Sigmoid colon (tissue), 3 donors: Measurements from ENCODE around the gene MICALL2.

Source experiments
- CTCF ChIP-seq, 4 experiments: fragments of 450-650 bp in 3 of 4; fragments of 200-600 bp in 1 of 4; IDR thresholded peaks; one replicate each; pipeline ENCODE4 v1.5.1; 2016 to 2019; ENCODE audit warnings: antibody characterized with exemption in 4 of 4, mild to moderate bottlenecking in 3 of 4, moderate library complexity in 2 of 4
- POLR2A ChIP-seq, 2 donors: fragments of 450-650 bp; IDR thresholded peaks; one replicate each; pipeline ENCODE4 v1.6.1; 2016; ENCODE audit warnings: antibody characterized with exemption in 2 of 2, mild to moderate bottlenecking in 2 of 2, moderate library complexity in 2 of 2

GRCh38 chr7:1401011-1401410, 58.3 kb downstream of the MICALL2 start:
- TF ChIP-seq CTCF (IDR thresholded peaks at IDR 0.05) (no peak), POLR2A (IDR thresholded peaks at IDR 0.05) (no peak)
